HUES6 (cell line): Measurements from ENCODE around the gene STRIT1.

Experiments used
- H3K27ac ChIP-seq: 2 replicates; pipeline ENCODE4 v1.7.0; 2013; ENCODE audit warnings: low read depth, mild to moderate bottlenecking, low read length, inconsistent platforms
- H3K27me3 ChIP-seq: 2 replicates; pipeline ENCODE4 v1.6.1; 2013; ENCODE audit warnings: low read length; ENCODE audit not compliant: control insufficient read depth, insufficient read depth
- H3K36me3 ChIP-seq: 2 replicates; pipeline ENCODE4 v1.6.1; 2013; ENCODE audit warnings: low read length; ENCODE audit not compliant: control insufficient read depth, insufficient read depth
- H3K4me1 ChIP-seq: 2 replicates; pipeline ENCODE4 v1.6.1; 2013; ENCODE audit warnings: low read length; ENCODE audit not compliant: control insufficient read depth, insufficient read depth
- H3K4me3 ChIP-seq: 2 replicates; pipeline ENCODE4 v1.5.1; 2013; ENCODE audit warnings: low read depth, low read length
- H3K9ac ChIP-seq: one replicate; pipeline ENCODE4 v1.6.1; 2013; ENCODE audit warnings: mild to moderate bottlenecking, low read length
- H3K9me3 ChIP-seq: 2 replicates; pipeline ENCODE4 v1.6.1; 2013; ENCODE audit warnings: low read depth, low read length; ENCODE audit not compliant: control insufficient read depth, insufficient read depth

STRIT1 gene

GRCh38 chr3:155243512-155243921, 50.0 kb downstream of the STRIT1 start:
- Histone ChIP-seq H3K9ac (no peak overlapping the region), H3K4me3 (no peak overlapping the region), H3K4me1 (no peaks in the 10 kb centered on the region), H3K27ac (no peak overlapping the region), H3K27me3 (no peaks in the 10 kb centered on the region), H3K9me3 (peaks cover 6% of the 10 kb centered on the region; the same call in 1 of the 2 replicates), H3K36me3 (peaks cover 17% of the 10 kb centered on the region; the same call in 1 of the 2 replicates)

- peaks cover 10% of the 10 kb centered on the region; the same call in 1 of the 2 replicates for H3K9me3 ChIP-seq
- no peaks in the 10 kb centered on the region for H3K4me1 ChIP-seq
Measured at GRCh38 chr3:155242342-155242741, 51.1 kb downstream of the STRIT1 start.

GRCh38 chr3:155241579-155241978, 51.9 kb downstream of the STRIT1 start:
- no peak overlapping the region for H3K9ac ChIP-seq

More at GRCh38 chr3:155242342-155242741, 51.1 kb downstream of the STRIT1 start:
- Histone ChIP-seq H3K9ac (no peak overlapping the region), H3K27me3 (no peaks in the 10 kb centered on the region), H3K27ac (no peak overlapping the region), H3K36me3 (peaks cover 15% of the 10 kb centered on the region; the same call in 1 of the 2 replicates), H3K4me3 (no peak overlapping the region)

More at GRCh38 chr3:155241579-155241978, 51.9 kb downstream of the STRIT1 start:
- Histone ChIP-seq H3K36me3 (peaks cover 15% of the 10 kb centered on the region; the same call in 1 of the 2 replicates), H3K27ac (no peak overlapping the region), H3K4me1 (no peaks in the 10 kb centered on the region), H3K27me3 (no peaks in the 10 kb centered on the region), H3K4me3 (no peak overlapping the region), H3K9me3 (peaks cover 10% of the 10 kb centered on the region; the same call in 1 of the 2 replicates)
